Putamen (tissue), 1 donor: ENCODE results near the gene CDCA5.

Experiments
- DNase-seq: peaks from one replicate; pipeline ENCODE4 v3.0.0-alpha.2; 2016; ENCODE audit warnings: low spot score

CDCA5 gene, protein sequence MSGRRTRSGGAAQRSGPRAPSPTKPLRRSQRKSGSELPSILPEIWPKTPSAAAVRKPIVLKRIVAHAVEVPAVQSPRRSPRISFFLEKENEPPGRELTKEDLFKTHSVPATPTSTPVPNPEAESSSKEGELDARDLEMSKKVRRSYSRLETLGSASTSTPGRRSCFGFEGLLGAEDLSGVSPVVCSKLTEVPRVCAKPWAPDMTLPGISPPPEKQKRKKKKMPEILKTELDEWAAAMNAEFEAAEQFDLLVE

DNA sequence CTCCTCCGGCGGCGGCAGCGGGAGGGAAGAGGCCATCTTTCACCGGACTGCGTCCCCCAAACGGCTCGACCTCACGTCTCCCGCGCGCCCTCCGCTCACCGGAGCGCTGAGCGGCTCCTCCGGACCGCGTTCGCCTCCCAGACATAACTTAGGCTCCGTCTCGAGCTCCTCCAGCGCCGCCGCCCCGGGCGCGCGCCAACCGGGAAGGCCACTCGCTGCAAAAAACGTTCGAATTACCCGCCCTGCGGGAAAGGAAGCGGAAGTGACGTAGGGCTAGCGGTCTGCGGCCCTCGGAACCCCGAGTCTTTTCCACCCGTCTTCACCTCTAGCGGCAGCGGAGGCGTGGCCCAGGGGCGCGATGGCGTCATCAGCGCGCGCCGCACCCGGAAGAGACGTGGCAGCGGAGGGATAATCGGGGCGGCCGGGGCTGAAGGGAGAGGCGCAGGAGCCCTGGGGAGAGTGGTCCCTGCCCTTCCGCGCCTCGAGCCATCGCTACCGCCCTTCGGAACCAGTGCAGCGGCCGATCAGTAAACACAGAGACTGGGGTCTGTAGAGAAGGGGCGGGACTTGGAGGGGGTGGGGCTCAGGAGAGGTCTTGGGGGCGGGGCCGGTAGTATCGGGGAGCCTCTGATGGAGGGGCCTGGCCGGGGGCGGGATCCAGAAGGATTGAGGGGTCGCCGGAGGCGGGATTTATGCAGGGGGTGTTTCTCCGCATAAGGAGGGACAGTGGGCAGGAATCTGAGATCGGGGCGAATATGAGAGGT is at the start of gene CDCA5, which contains the start of gene ZFPL1:
TSS of gene CDCA5 (minus strand) at position 207 of the 764 bp plus-strand sequence. CDS start at position 145, 62 bp downstream.
TSS of gene ZFPL1 (plus strand) at position 389 of the 764 bp plus-strand sequence. CDS start 477 bp downstream, outside the sequence.
- peak; percentile 94 for DNase-seq

DNA sequence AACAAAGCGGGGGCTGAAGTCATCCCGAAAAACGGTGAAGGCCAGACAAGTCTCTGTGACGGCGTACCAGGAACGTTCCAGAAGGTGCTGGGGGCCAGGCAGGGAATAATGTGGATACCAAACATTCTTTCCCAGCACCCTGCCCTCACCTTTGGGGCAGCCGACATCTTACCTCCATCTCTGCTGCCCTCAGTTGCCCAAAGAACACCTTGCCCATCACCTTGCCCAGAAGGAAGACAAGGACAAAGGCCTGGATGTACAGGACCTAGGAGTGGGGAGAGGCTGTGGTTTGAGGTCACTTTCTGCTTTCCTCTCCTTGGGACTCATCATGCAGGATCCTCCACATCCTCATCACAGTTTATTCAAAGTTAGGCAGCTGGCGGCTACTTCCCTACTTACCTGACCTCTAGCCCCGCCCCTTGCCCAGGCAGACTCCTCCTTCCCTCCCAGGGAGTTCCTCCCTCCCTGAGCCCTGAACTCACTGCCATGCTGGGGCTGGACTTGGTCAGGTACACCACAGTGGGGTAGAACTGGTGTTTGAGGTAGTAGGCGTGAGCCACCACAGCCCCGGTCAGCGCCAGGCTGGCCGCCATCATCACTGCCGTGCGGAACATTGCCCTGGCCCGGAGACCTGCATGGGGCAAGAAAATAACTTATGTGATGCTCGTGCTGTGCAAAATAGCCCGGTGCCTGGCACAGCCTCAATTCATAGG is 49.3 kb upstream of the CDCA5 start:
- DNase-seq = no peak

- DNase-seq = no peak
These were observed 48.6 kb upstream of the CDCA5 start for GRCh38 chr11:65132238-65132987.

- DNase-seq = no peak
These were observed 48.0 kb upstream of the CDCA5 start for GRCh38 chr11:65131895-65132237.

GRCh38 chr11:65131417-65131776 is 47.6 kb upstream of the CDCA5 start:
- no peak for DNase-seq

DNA sequence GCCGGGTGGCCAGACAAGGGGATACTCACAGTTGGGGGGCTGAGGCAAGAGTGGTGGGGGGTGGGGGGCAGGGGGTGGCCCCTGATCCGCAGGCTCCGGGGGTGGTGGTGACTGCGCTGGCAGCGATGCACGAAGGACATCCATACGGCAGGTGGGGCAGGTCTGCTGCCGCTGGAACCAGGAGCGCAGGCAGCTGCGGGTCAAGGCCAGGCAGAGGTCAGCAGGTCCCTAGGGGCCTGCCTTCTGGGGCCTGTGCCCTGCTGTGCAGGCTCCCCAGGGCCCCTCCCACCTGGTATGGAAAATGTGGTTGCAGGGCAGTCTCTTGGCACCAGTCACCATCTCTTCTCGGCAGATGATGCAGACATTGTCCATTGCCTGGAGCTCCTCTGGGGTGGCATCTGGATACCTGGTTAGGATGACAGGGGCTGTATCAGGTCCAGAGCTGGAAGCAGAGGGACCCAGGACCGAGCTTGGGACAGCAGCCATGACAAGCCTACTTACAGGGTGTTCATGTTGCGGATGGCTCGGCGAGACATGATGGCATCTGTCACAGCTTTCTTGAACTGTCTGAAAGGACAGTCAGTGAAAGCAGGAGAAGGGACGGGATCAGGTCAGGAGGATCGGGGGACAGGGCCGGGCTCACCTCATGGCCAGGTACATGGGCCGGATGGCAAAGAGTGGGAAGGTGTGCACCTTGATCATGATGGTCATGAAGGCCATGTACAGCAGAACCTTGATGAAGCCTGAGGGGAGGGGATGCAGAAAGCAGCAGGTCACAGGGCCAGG is 47.0 kb upstream of the CDCA5 start:
- no peak for DNase-seq

- DNase-seq = no peak
These were observed 46.0 kb upstream of the CDCA5 start for GRCh38 chr11:65129649-65130441.

GRCh38 chr11:65128182-65129145 is 44.6 kb upstream of the CDCA5 start:
- DNase-seq = no peak

- no peak for DNase-seq
These were observed 43.8 kb upstream of the CDCA5 start for GRCh38 chr11:65127473-65128181.

GRCh38 chr11:65126624-65127274 is 42.9 kb upstream of the CDCA5 start:
- no peak for DNase-seq

GRCh38 chr11:65125197-65126056 is 41.6 kb upstream of the CDCA5 start:
- DNase-seq = no peak

DNA sequence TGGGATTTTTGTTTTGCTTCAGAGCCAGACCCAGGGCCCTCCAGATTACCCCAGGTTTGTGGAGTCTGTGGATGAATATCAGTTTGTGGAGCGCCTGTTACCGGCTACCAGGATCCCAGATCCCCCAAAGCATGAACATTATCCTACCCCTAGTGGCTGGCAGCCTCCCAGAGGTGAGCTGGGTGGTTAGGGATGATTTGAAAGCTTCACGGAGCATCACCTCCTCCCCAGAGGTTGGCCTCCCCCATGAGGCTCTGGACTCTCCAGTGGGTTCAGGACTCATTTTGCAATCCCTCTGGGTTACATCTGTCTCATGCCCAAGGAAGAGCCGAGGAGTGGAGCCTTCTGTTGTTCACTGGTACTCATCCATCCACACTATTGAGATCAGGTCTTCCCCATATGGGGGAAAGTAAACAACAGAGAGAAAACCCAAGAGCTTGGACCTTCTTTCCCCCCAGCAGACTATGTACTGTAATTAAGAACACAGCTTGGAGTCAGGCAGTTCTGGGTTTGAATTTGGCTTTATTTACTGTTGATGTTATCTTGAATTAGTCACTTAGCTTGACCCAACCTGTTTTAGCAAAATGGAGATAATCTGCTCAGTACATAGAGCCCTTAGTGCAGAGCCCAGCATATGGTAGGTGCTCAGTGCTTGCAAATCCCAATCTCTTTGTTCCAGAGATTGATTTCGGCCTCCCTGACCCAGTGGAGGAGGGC is 40.8 kb upstream of the CDCA5 start:
- DNase-seq = no peak

DNA sequence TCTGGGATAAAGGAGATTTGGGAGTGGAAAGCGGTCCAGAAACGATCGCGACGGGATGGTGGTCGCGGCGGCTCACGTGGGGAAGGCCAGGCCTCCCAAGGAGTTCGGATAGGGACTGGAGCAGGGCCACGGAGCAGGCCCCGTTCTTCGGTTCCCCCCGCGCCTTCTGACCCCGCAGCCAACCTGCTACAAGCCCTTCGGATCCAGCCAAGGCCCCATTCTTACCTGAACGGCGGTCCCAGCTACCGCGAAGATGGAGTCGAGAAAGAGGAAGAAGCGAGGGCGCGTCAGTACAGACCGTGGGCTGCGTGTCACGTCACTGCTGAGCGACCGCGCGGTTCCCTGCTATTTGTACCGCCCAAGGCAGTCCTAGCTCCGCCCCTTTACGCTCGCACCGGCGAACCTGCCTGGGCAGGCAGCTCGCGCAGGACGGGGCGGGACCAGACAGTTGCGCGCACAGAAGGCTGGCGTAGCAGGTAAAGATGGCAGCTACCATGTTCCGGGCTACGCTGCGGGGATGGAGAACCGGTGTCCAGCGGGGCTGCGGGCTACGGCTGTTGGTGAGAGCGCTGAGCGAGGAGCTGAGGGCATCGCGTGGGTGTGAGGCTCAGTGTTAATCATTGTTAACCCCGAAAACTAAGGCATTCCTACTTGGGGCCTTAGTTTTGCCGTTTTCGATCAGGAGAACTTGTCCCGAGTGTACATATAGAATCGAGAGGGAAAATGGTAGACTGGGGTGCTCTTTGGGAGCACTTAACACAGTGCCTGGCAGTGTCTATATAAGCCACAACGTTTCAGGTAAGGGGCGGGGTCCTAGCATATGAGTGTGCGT is 38.2 kb upstream of the CDCA5 start, which contains the start of the genes FAU and MRPL49:
TSS of gene FAU (minus strand) at position 270 of the 832 bp plus-strand sequence. CDS start 321 bp downstream, outside the sequence.
TSS of gene MRPL49 (plus strand) at position 457 of the 832 bp plus-strand sequence. CDS start at position 483, 26 bp downstream.
- DNase-seq = peak; percentile 94

DNA sequence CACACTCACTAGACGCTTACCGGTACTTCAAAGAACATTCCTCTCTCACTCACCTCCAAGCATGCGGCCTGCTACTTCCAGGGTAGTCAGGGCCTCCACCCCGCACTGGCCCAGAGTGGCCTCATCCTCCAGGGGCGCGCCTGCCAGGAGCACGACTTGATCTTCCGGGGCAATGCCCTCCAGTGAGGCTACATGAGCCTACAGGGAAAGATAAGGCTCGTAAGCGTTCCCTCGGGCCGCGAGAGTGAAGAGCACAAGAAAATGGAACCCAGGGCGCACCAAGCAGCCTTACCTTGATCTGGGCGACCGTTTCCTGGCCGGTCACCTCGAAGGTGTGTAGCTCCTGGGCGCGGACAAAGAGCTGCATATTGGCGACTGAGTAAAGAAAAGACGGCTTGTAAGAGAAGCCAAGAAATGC is 37.6 kb upstream of the CDCA5 start:
- no peak for DNase-seq

DNA sequence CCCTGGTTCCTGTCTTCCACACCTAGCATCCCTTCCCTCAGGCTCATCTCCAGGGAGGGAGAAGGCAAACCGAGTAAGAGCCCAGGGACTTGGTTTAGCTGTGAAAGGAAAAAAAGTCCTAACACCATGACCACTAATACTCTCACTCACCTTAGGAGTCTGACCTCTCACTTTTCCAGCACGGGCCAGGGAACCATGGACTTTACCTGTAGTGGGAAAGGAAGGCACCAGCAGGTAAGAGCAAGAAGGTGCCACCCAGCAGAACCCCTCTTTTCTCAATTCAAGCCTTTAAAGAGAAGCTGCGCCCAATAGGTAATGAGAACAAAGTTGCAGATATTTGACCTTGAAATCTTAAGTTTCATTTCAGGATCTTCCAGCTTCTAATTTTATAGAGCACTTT is 37.0 kb upstream of the CDCA5 start:
- no peak for DNase-seq
